ENCODE measurements around the gene FBXL15.

The FBXL15 gene

GRCh38 chr10:102432162-102432950 lies 11.7 kb downstream of the FBXL15 start, which contains the start of gene CUEDC2:
Gene CUEDC2 (minus strand): TSS chr10:102432574. CDS start chr10:102425188, 7,386 bp downstream.
- no peak within 1 kb of the TSS for H4K8ac ChIP-seq (ENCODE audit: low read depth, low read length)
- peak within 1 kb of the TSS; percentile 31 for H2AK5ac ChIP-seq (ENCODE audit: low read length)
- no peak within 1 kb of the TSS for H3K23ac ChIP-seq (ENCODE audit: low read length)
- H3K36me3 ChIP-seq (ENCODE audit: control insufficient read depth, insufficient read depth, low read length), result no peaks in the 10 kb centered on the region
- peak within 1 kb of the TSS; percentile 51 for H3K4me3 ChIP-seq (ENCODE audit: low read length)
- H3K4ac ChIP-seq (ENCODE audit: low read depth, low read length), result peak within 1 kb of the TSS; percentile 49
- H2BK15ac ChIP-seq (replicated peaks; ENCODE audit: low read depth), result no peak within 1 kb of the TSS
- no peak within 1 kb of the TSS for H2BK120ac ChIP-seq (ENCODE audit: low read depth, low read length)
- H4K5ac ChIP-seq (ENCODE audit: low read length), result no peak within 1 kb of the TSS
- H3K79me1 ChIP-seq (ENCODE audit: low read length), result peaks cover 3% of the 10 kb centered on the region
- peak; percentile 98 for DNase-seq
- H3K27ac ChIP-seq (ENCODE audit: low read depth, low read length), result no peak within 1 kb of the TSS
- no CpG with 5 or more reads among the region's 52 CpGs for WGBS (ENCODE audit: extremely low coverage, insufficient coverage, low lambda C conversion rate)
- peaks cover 3% of the 10 kb centered on the region for H3K4me1 ChIP-seq (ENCODE audit: control insufficient read depth, low read depth, low read length)
- H3K4me2 ChIP-seq (ENCODE audit: low read length), result peak within 1 kb of the TSS; percentile 68
- H3K27me3 ChIP-seq (ENCODE audit: insufficient read depth, low read length, poor library complexity), result no peaks in the 10 kb centered on the region
- peak within 1 kb of the TSS; percentile 80 for H3K9ac ChIP-seq (ENCODE audit: low read length)
- H3K79me2 ChIP-seq (ENCODE audit: control insufficient read depth, insufficient read depth, low read length), result no peaks in the 10 kb centered on the region
- peak within 1 kb of the TSS; percentile 51 for H3K18ac ChIP-seq (ENCODE audit: low read length)
- H2BK5ac ChIP-seq (ENCODE audit: low read length), result no peak within 1 kb of the TSS
- H3K56ac ChIP-seq (ENCODE audit: low read length), result peak within 1 kb of the TSS; percentile 90

DNA sequence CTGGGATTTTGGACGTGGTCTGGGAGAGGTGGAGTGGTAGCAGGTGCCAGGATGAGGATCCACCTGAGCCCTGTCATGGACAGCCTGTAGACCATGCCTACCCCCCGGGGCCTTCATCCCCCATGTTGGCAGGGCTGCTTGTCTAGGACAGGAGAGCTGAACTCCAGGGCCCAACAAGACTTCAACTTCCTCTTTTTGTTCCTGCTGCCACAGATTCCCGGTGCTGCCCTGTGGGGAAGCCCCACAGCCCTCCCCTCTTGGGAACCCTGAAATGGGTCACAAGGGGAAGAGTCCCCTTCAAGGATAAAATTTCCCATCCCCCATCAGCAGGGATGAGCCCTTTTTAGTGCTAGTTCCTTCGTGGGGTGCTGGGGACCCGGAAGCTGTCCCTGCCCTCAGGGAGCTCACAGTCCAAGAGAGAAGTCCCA lies 13.0 kb downstream of the FBXL15 start:
- H3K23ac ChIP-seq (ENCODE audit: low read length), result no peak overlapping the region
- no peak overlapping the region for H2AK5ac ChIP-seq (ENCODE audit: low read length)
- no peak overlapping the region for H3K4ac ChIP-seq (ENCODE audit: low read depth, low read length)
- H3K4me2 ChIP-seq (ENCODE audit: low read length), result no peak overlapping the region
- H3K79me2 ChIP-seq (ENCODE audit: control insufficient read depth, insufficient read depth, low read length), result no peaks in the 10 kb centered on the region
- H3K36me3 ChIP-seq (ENCODE audit: control insufficient read depth, insufficient read depth, low read length), result no peaks in the 10 kb centered on the region
- no peak overlapping the region for H3K27ac ChIP-seq (ENCODE audit: low read depth, low read length)
- no peak for DNase-seq
- H3K4me1 ChIP-seq (ENCODE audit: control insufficient read depth, low read depth, low read length), result peaks cover 3% of the 10 kb centered on the region
- no peaks in the 10 kb centered on the region for H3K27me3 ChIP-seq (ENCODE audit: insufficient read depth, low read length, poor library complexity)
- no peak overlapping the region for H4K5ac ChIP-seq (ENCODE audit: low read length)
- no peak overlapping the region for H3K4me3 ChIP-seq (ENCODE audit: low read length)
- no peak overlapping the region for H3K9ac ChIP-seq (ENCODE audit: low read length)
- no peak overlapping the region for H3K18ac ChIP-seq (ENCODE audit: low read length)
- no peak overlapping the region for H2BK5ac ChIP-seq (ENCODE audit: low read length)
- no peak overlapping the region for H2BK15ac ChIP-seq (replicated peaks; ENCODE audit: low read depth)
- H3K79me1 ChIP-seq (ENCODE audit: low read length), result peaks cover 3% of the 10 kb centered on the region
- H2BK120ac ChIP-seq (ENCODE audit: low read depth, low read length), result no peak overlapping the region
- no CpG with 5 or more reads among the region's 5 CpGs for WGBS (ENCODE audit: extremely low coverage, insufficient coverage, low lambda C conversion rate)
- no peak overlapping the region for H4K8ac ChIP-seq (ENCODE audit: low read depth, low read length)
- no peak overlapping the region for H3K56ac ChIP-seq (ENCODE audit: low read length)

DNA sequence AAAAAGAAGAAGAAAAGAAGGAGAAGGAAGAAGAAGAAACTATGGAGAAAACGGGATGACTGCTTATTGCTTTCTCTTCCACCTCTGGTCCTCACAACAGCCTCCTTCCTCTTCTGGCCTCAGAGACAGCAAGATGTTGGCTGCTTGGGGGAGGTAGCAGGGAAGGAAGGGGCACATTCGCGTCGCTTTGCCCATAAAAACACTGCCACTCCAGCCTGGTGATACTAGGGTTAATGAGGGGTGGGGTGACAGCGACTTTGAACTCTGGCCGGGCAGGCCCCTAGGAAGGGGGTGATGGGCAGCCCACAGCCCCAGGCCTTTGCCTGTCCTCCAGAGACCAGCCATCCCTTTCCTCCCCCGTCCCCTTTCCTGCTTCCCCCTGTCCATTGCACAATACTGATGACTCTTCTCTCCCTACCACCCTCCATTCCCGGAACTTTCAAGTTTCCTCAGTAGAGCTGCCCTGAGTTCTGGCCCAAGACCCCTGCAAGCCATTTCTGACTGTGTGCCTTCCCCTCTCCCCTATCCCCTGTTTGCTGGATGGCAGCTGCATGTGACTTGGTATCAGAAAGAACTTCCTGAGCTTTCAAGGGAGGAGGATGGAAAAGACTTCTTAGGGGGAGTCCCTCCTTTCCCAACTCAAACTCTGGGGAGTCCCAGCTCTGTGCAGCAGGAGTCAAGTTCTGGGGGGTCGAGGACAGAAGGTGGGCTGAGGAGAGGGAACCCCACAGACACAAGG lies 13.9 kb downstream of the FBXL15 start:
- H2AK5ac ChIP-seq (ENCODE audit: low read length), result no peak overlapping the region
- H3K4me2 ChIP-seq (ENCODE audit: low read length), result no peak overlapping the region
- H3K79me2 ChIP-seq (ENCODE audit: control insufficient read depth, insufficient read depth, low read length), result no peaks in the 10 kb centered on the region
- no peak overlapping the region for H3K18ac ChIP-seq (ENCODE audit: low read length)
- H3K9ac ChIP-seq (ENCODE audit: low read length), result peak overlapping the region; percentile 65
- H4K5ac ChIP-seq (ENCODE audit: low read length), result no peak overlapping the region
- no peaks in the 10 kb centered on the region for H3K36me3 ChIP-seq (ENCODE audit: control insufficient read depth, insufficient read depth, low read length)
- H2BK15ac ChIP-seq (replicated peaks; ENCODE audit: low read depth), result no peak overlapping the region
- peaks cover 3% of the 10 kb centered on the region for H3K79me1 ChIP-seq (ENCODE audit: low read length)
- H2BK120ac ChIP-seq (ENCODE audit: low read depth, low read length), result no peak overlapping the region
- no peak overlapping the region for H2BK5ac ChIP-seq (ENCODE audit: low read length)
- H3K56ac ChIP-seq (ENCODE audit: low read length), result peak overlapping the region; percentile 73
- H3K27me3 ChIP-seq (ENCODE audit: insufficient read depth, low read length, poor library complexity), result no peaks in the 10 kb centered on the region
- H3K27ac ChIP-seq (ENCODE audit: low read depth, low read length), result no peak overlapping the region
- no CpG with 5 or more reads among the region's 9 CpGs for WGBS (ENCODE audit: extremely low coverage, insufficient coverage, low lambda C conversion rate)
- DNase-seq, result peak; percentile 49
- H3K23ac ChIP-seq (ENCODE audit: low read length), result no peak overlapping the region
- H3K4me1 ChIP-seq (ENCODE audit: control insufficient read depth, low read depth, low read length), result peaks cover 3% of the 10 kb centered on the region
- H4K8ac ChIP-seq (ENCODE audit: low read depth, low read length), result no peak overlapping the region
- no peak overlapping the region for H3K4me3 ChIP-seq (ENCODE audit: low read length)
- no peak overlapping the region for H3K4ac ChIP-seq (ENCODE audit: low read depth, low read length)

DNA sequence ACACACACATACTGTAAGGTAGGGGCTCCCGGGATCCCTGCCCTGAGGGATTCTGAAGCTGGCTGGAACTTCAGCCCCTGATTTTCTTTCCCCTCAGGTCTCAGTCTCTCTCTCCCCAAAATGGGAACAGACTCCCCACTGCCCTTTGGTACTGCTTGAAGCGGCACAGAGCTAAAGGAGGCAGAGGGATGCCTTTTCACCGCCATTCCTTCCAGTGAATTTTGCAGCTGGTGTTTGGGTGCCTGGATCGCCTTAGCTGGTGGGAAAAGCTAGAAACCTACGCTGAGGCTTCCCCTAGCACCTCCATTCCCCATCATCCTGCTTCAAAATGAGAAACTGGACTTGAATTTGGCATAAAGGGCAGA lies 14.5 kb downstream of the FBXL15 start:
- Histone ChIP-seq H3K18ac (ENCODE audit: low read length) (peak overlapping the region; percentile 20), H3K79me2 (ENCODE audit: control insufficient read depth, insufficient read depth, low read length) (no peaks in the 10 kb centered on the region), H3K79me1 (ENCODE audit: low read length) (peaks cover 3% of the 10 kb centered on the region), H3K4me2 (ENCODE audit: low read length) (peak overlapping the region; percentile 56), H3K27ac (ENCODE audit: low read depth, low read length) (no peak overlapping the region), H4K8ac (ENCODE audit: low read depth, low read length) (no peak overlapping the region), H3K36me3 (ENCODE audit: control insufficient read depth, insufficient read depth, low read length) (no peaks in the 10 kb centered on the region), H2BK5ac (ENCODE audit: low read length) (no peak overlapping the region), H3K23ac (ENCODE audit: low read length) (no peak overlapping the region), H2BK120ac (ENCODE audit: low read depth, low read length) (no peak overlapping the region), H3K4me1 (ENCODE audit: control insufficient read depth, low read depth, low read length) (peaks cover 3% of the 10 kb centered on the region), H3K4me3 (ENCODE audit: low read length) (no peak overlapping the region), H2AK5ac (ENCODE audit: low read length) (no peak overlapping the region), H3K56ac (ENCODE audit: low read length) (peak overlapping the region; percentile 73), H2BK15ac (replicated peaks; ENCODE audit: low read depth) (no peak overlapping the region), H3K9ac (ENCODE audit: low read length) (peak overlapping the region; percentile 65), H3K4ac (ENCODE audit: low read depth, low read length) (no peak overlapping the region), H4K5ac (ENCODE audit: low read length) (no peak overlapping the region), H3K27me3 (ENCODE audit: insufficient read depth, low read length, poor library complexity) (no peaks in the 10 kb centered on the region)
- WGBS (ENCODE audit: extremely low coverage, insufficient coverage, low lambda C conversion rate), result no CpG with 5 or more reads among the region's 5 CpGs
- DNase-seq, result no peak

GRCh38 chr10:102435529-102436233 lies 15.0 kb downstream of the FBXL15 start:
- H3K18ac ChIP-seq (ENCODE audit: low read length), result peak overlapping the region; percentile 20
- DNase-seq, result no peak
- H2AK5ac ChIP-seq (ENCODE audit: low read length), result no peak overlapping the region
- no peak overlapping the region for H2BK120ac ChIP-seq (ENCODE audit: low read depth, low read length)
- no peak overlapping the region for H4K5ac ChIP-seq (ENCODE audit: low read length)
- no peak overlapping the region for H3K4me3 ChIP-seq (ENCODE audit: low read length)
- WGBS (ENCODE audit: extremely low coverage, insufficient coverage, low lambda C conversion rate), result no CpG with 5 or more reads among the region's 14 CpGs
- H3K27me3 ChIP-seq (ENCODE audit: insufficient read depth, low read length, poor library complexity), result no peaks in the 10 kb centered on the region
- H3K36me3 ChIP-seq (ENCODE audit: control insufficient read depth, insufficient read depth, low read length), result no peaks in the 10 kb centered on the region
- no peak overlapping the region for H3K27ac ChIP-seq (ENCODE audit: low read depth, low read length)
- no peak overlapping the region for H3K23ac ChIP-seq (ENCODE audit: low read length)
- H3K4ac ChIP-seq (ENCODE audit: low read depth, low read length), result no peak overlapping the region
- H3K79me1 ChIP-seq (ENCODE audit: low read length), result peaks cover 3% of the 10 kb centered on the region
- peak overlapping the region; percentile 73 for H3K56ac ChIP-seq (ENCODE audit: low read length)
- H3K4me1 ChIP-seq (ENCODE audit: control insufficient read depth, low read depth, low read length), result peaks cover 3% of the 10 kb centered on the region
- peak overlapping the region; percentile 56 for H3K4me2 ChIP-seq (ENCODE audit: low read length)
- H2BK5ac ChIP-seq (ENCODE audit: low read length), result no peak overlapping the region
- peak overlapping the region; percentile 65 for H3K9ac ChIP-seq (ENCODE audit: low read length)
- H4K8ac ChIP-seq (ENCODE audit: low read depth, low read length), result no peak overlapping the region
- no peaks in the 10 kb centered on the region for H3K79me2 ChIP-seq (ENCODE audit: control insufficient read depth, insufficient read depth, low read length)
- no peak overlapping the region for H2BK15ac ChIP-seq (replicated peaks; ENCODE audit: low read depth)
